22Rv1 (cell line): Measurements from ENCODE around the gene LCE1B.

Source experiments
- H3K27ac ChIP-seq: fragments of 450-650 bp; 2 replicates; pipeline ENCODE4 v1.5.1; 2017
- CTCF ChIP-seq: fragments of 450-650 bp; IDR thresholded peaks from 2 replicates; pipeline ENCODE4 v1.5.1; 2017; ENCODE audit warnings: mild to moderate bottlenecking
- ZFX ChIP-seq: fragments of 450-650 bp; IDR thresholded peaks from 2 replicates; pipeline ENCODE4 v1.6.1; 2017; ENCODE audit warnings: antibody characterized with exemption, borderline replicate concordance

Gene LCE1B

GRCh38 chr1:152859696-152860095, 47.9 kb downstream of the LCE1B start, which contains the start of gene LCE7A:
Gene LCE7A (plus strand): TSS chr1:152859996. CDS start chr1:152860698, 702 bp downstream.
- no peak within 1 kb of the TSS for H3K27ac ChIP-seq
- TF ChIP-seq ZFX (no peak), CTCF (no peak)

DNA sequence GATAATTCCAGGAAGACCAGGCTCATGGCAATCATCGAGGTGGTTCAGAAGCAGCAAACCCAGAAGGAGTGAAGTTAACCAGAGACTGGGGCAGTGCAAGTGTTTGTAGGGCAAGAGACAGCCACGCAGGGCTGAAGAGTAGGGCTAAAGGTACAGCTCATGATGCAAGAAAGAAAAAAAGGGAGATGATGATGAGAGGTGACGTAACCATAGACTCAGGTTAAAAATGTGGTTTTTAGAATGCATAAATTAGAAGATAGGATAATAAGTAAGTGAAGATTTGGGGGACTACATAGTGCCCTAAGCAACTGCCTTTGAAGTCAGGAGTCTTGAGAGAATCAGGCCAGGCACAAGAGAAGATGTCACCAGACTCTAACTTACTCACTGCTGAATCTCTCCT, 48.4 kb downstream of the LCE1B start:
- H3K27ac ChIP-seq: no peak overlapping the region
- no peak for TF ChIP-seq CTCF
- no peak for TF ChIP-seq ZFX

GRCh38 chr1:152861374-152861773, 49.6 kb downstream of the LCE1B start:
- H3K27ac ChIP-seq: no peak overlapping the region
- TF ChIP-seq CTCF (no peak), ZFX (no peak)
